ENCODE data around the gene ADGRG3.
"Not testable (repeated sequence)": the region's sequence is repeated elsewhere in the genome, so short reads cannot be mapped to it uniquely, and the experiment has no call there.

- TF ChIP-seq CTCF (conservative IDR thresholded peaks at IDR 0.05); ZFX (IDR thresholded peaks at IDR 0.05): not testable (repeated sequence)
These were observed 3.3 kb downstream of the ADGRG3 start for GRCh38 chr16:57671451-57671850.
